PFSK-1 (cell line): ENCODE results near the gene RANBP10.

ENCODE experiments used
- POLR2AphosphoS5 ChIP-seq: IDR thresholded peaks from 2 replicates; pipeline ENCODE4 v1.6.1; 2012; ENCODE audit warnings: low read depth, mild to moderate bottlenecking, control low read depth, low read length, moderate library complexity
- TAF1 ChIP-seq: IDR thresholded peaks from 2 replicates; pipeline ENCODE4 v1.6.1; 2012; ENCODE audit warnings: low read length, control low read depth, borderline replicate concordance; ENCODE audit not compliant: insufficient read depth
- TF ChIP-seq, protein P1 (sequence below), 2 experiments: IDR thresholded peaks; 2 replicates each; pipeline versions ENCODE4 v1.6.1 to v1.8.0; 2011 to 2012; ENCODE audit warnings: low read depth in 2 of 2, low read length in 2 of 2, control low read depth in 1 of 2, inconsistent platforms in 1 of 2, mild to moderate bottlenecking in 1 of 2, moderate library complexity in 1 of 2; ENCODE audit not compliant: insufficient read depth in 1 of 2

DNA sequence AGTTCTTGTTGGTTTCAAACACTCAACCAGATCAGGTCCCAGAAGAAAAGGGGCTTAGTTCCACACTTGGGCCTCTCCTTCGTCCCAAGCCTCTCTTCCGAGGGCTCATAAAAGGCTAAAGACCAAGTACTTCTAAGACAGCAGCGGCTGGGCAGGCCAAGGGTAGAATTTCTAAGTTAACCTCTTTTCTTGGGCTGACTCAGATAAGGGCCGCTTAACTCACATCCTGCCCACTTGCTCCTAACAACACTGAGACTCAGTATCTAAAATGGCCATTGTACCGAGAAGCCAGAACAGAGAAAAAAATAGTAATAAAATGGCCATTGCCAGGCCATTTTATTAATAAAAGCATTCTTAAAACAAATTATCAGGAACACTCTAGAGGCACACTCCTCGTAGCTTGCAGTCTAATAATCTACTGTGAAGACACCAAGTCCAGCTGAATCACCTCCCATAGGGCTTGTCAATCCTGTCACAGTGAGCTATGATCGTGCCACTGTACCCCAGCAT lies 42.1 kb downstream of the RANBP10 start:
- TF ChIP-seq POLR2AphosphoS5 (no peak), TAF1 (no peak)
- TF ChIP-seq, protein P1, sequence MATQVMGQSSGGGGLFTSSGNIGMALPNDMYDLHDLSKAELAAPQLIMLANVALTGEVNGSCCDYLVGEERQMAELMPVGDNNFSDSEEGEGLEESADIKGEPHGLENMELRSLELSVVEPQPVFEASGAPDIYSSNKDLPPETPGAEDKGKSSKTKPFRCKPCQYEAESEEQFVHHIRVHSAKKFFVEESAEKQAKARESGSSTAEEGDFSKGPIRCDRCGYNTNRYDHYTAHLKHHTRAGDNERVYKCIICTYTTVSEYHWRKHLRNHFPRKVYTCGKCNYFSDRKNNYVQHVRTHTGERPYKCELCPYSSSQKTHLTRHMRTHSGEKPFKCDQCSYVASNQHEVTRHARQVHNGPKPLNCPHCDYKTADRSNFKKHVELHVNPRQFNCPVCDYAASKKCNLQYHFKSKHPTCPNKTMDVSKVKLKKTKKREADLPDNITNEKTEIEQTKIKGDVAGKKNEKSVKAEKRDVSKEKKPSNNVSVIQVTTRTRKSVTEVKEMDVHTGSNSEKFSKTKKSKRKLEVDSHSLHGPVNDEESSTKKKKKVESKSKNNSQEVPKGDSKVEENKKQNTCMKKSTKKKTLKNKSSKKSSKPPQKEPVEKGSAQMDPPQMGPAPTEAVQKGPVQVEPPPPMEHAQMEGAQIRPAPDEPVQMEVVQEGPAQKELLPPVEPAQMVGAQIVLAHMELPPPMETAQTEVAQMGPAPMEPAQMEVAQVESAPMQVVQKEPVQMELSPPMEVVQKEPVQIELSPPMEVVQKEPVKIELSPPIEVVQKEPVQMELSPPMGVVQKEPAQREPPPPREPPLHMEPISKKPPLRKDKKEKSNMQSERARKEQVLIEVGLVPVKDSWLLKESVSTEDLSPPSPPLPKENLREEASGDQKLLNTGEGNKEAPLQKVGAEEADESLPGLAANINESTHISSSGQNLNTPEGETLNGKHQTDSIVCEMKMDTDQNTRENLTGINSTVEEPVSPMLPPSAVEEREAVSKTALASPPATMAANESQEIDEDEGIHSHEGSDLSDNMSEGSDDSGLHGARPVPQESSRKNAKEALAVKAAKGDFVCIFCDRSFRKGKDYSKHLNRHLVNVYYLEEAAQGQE (IDR thresholded peaks at IDR 0.05; ENCODE audit: insufficient read depth in 1 of 2, low read depth in 2 of 2, low read length in 2 of 2) = no peak
